ENCODE results near the gene SSBP3. TPM values are rescaled to one million over a fixed set of nuclear protein-coding genes. Genes with fewer than 3 reads are reported as not detected.
"Not testable (repeated sequence)": the region's sequence is repeated elsewhere in the genome, so short reads cannot be mapped to it uniquely, and the experiment has no call there.

SSBP3 gene
- total RNA-seq, 2 donors from 2014 or later, result 59.0 to 92.1 TPM

DNA sequence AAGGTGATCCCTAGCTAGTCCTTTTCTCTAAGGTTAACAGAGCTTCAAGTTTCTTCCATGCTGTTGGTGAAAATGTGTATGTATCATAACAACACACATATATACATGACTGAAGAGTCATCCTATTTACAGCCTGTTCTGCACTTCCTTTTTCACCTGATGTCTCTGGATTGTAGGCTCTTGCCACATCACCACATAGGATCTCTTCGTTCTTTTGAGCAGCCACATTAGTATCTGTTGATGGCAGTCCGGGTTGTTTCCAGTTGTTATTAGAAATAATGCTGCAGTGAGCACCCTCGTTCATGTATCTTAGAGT lies 186.5 kb downstream of the SSBP3 start:
- DNase-seq (ENCODE audit: low spot score) (no peak), ATAC-seq (no peak)
- Mint-ChIP-seq H3K36me3 (peaks cover 13% of the 10 kb centered on the region), H3K4me1 (ENCODE audit: low read depth in 2 of 2) (peaks cover 4 to 24% of the 10 kb centered on the region in 2 donors), H3K9me3 (no peaks in the 10 kb centered on the region), H3K27me3 (no peaks in the 10 kb centered on the region), H3K4me3 (no peak overlapping the region), H3K27ac (peak overlapping the region; percentile 59 to 79)

DNA sequence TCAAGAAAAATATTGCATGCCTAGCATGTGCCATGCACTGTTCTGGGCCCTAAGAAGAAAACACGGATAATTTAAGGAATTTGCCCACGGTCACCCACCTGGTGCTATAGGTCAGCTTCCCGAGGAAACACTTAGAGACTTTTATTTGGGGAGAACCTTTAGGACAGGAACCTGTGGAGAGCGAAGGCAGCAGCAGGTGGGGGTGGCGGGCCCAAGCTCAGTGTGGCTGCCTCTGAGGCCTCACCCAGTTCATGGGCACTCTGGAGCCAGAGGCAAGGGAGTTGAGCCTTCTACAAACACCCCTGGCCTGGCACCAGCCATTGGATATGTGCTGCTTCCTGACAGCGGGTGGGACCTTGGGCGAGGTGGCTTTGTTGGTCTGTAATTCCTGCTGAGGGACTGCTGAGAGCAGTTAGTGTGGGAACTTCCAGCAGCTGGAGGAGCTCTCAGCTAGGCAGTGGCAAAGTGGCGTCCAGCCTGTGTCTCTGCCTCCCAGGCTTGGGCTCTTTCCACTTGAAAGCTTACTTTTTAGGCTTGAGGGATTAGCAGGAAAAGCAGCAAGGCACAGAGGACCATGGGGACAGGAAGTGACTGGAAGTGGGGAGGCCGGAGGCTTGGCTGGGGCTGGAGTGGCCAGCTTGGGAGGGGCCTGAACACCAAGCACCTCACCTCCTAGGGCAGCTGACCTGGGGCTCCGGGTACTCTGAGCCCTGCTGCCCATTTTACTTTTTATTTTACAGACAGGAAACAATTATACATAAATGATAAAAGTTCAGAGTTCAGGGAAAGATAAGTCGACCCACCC lies 187.1 kb downstream of the SSBP3 start:
- no peak for ATAC-seq
- peaks cover 13% of the 10 kb centered on the region for H3K36me3 Mint-ChIP-seq
- DNase-seq (ENCODE audit: low spot score), result no peak
- H3K4me3 Mint-ChIP-seq, result no peak overlapping the region
- no peaks in the 10 kb centered on the region for H3K9me3 Mint-ChIP-seq
- H3K27ac Mint-ChIP-seq, result peak overlapping the region; percentile 59 to 79
- peaks cover 4 to 24% of the 10 kb centered on the region in 2 donors for H3K4me1 Mint-ChIP-seq (ENCODE audit: low read depth in 2 of 2)
- H3K27me3 Mint-ChIP-seq, result no peaks in the 10 kb centered on the region

DNA sequence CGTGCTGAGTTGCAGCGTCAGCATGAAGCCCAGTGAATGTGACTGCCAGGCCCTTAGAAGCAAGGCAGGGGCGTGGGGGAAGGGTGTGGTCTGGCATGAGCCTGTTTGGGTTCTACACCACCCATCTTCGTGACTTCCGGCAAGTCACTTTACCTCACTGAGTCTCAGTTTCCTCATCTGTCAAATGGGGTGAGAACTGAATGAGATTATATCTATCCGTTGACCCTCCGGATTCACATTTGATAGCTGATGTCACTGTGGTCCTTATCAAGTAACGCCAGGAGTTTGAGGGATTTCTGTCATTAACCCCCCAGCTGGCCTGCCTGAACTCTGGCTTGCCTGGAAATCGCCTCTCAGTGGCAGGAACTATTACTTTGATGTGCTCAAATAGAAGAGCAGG lies 190.7 kb downstream of the SSBP3 start:
- DNase-seq (ENCODE audit: low spot score), result no peak
- Mint-ChIP-seq H3K4me3 (no peak overlapping the region), H3K27ac (no peak overlapping the region), H3K36me3 (peaks cover 27% of the 10 kb centered on the region), H3K27me3 (no peaks in the 10 kb centered on the region), H3K9me3 (no peaks in the 10 kb centered on the region), H3K4me1 (ENCODE audit: low read depth in 2 of 2) (peaks cover 10 to 24% of the 10 kb centered on the region in 2 donors)
- ATAC-seq, result no peak

DNA sequence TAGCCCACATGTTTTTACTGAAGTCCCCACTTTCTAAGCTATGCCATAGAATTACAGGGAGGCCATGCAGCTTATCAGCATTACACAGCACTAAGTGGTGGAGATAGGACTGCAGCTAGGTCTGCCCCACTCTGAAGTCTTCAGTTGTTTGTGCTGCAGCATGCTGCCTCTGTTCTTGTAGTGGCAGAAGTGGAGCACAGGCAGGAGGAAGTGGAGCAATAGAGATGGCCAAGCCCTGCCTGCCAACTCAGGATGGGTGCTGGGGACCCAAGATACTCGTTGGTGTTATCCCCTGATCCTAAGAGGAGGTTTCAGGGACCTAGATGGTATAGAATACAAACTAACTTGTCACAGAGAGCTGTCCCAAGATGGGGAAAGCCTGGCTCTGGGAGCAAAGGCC lies 193.3 kb downstream of the SSBP3 start:
- ATAC-seq (no peak), DNase-seq (ENCODE audit: low spot score) (no peak)
- Mint-ChIP-seq H3K4me3 (no peak overlapping the region), H3K4me1 (ENCODE audit: low read depth in 2 of 2) (peaks cover 18% of the 10 kb centered on the region in 2 donors), H3K27ac (no peak overlapping the region), H3K36me3 (peaks cover 45% of the 10 kb centered on the region), H3K9me3 (no peaks in the 10 kb centered on the region), H3K27me3 (no peaks in the 10 kb centered on the region)

GRCh38 chr1:54207896-54208295 lies 198.3 kb downstream of the SSBP3 start:
- H3K27ac Mint-ChIP-seq; H3K9me3 Mint-ChIP-seq; ATAC-seq; H3K4me3 Mint-ChIP-seq; DNase-seq (ENCODE audit: low spot score); H3K27me3 Mint-ChIP-seq: not testable (repeated sequence)
- Mint-ChIP-seq H3K36me3 (peaks cover 54% of the 10 kb centered on the region), H3K4me1 (ENCODE audit: low read depth in 2 of 2) (peaks cover 15 to 19% of the 10 kb centered on the region in 2 donors)

DNA sequence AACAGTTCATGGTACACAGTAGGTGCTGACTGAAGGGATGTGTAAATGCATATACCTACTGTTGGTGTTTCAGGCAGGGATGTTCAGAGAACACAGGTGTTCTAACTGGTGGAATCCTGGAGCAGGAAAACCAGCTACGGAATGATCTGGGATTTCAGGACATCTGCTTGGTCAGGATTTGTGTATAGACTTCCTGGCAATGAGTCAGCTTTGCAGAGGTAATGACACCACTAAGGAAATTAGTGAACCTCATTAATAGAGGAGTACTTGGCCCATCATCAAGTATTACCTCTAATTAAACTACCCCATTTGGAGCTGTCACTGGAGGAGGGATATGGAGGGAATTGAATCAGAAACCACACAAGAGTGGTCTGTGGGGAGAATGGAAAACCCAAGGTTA lies 198.9 kb downstream of the SSBP3 start:
- Mint-ChIP-seq H3K4me1 (ENCODE audit: low read depth in 2 of 2) (peaks cover 18 to 24% of the 10 kb centered on the region in 2 donors), H3K27ac (no peak overlapping the region), H3K27me3 (no peaks in the 10 kb centered on the region), H3K36me3 (peaks cover 58% of the 10 kb centered on the region), H3K9me3 (no peaks in the 10 kb centered on the region), H3K4me3 (no peak overlapping the region)
- ATAC-seq (no peak), DNase-seq (ENCODE audit: low spot score) (no peak)

DNA sequence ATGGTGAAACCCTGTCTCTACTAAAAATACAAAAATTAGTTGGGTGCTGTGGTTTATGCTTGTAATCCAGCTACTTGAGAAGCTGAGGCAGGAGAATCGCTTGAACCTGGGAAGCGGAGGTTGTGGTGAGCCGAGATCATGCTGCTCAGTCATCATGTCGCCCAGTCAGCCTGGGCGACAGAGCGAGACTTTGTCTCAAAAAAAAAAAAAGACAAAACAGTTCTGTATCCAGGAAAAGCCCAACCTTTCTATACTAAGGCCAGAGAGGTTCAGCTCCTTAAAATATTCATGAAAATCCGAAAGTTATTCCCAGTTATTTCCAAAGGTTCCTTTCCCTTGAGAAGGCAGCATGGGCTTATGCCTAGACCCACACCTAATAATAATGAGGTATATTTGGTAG lies 202.0 kb downstream of the SSBP3 start:
- H3K36me3 Mint-ChIP-seq, result peaks cover 36% of the 10 kb centered on the region
- no peaks in the 10 kb centered on the region for H3K27me3 Mint-ChIP-seq
- no peaks in the 10 kb centered on the region for H3K9me3 Mint-ChIP-seq
- no peak overlapping the region for H3K4me3 Mint-ChIP-seq
- DNase-seq (ENCODE audit: low spot score) (no peak), ATAC-seq (no peak)
- no peak overlapping the region for H3K27ac Mint-ChIP-seq
- peaks cover 32 to 35% of the 10 kb centered on the region in 2 donors for H3K4me1 Mint-ChIP-seq (ENCODE audit: low read depth in 2 of 2)

DNA sequence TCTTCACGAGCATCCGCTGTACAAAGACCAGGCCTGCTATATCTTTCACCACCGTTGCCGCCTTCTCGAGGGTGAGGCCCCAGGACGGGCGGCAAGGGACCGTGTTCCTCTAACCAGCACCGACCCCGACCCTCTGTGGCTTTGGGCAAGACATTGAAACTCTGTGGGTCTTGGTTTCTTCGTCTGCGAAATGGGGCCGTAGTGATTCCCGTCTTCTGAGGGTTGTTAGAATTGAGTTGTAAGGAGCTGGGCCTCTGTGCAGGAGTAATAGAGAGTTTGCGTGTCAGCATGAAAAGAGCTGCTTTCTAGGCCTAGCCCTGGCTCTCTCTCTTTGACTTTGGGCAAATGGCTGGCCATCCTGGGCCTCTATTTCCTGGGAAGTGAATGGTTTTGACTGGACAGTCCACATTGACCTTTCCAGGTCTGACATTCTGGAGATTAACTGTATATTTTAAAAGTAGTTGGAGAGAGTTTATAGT lies 205.6 kb downstream of the SSBP3 start:
- peak in 1 of 2 donors; percentile 48 for ATAC-seq
- no peak for DNase-seq (ENCODE audit: low spot score)
- Mint-ChIP-seq H3K36me3 (peaks cover 12% of the 10 kb centered on the region), H3K4me1 (ENCODE audit: low read depth in 2 of 2) (peaks cover 30% of the 10 kb centered on the region in 2 donors), H3K27ac (peak overlapping the region; percentile 70 to 89), H3K9me3 (no peaks in the 10 kb centered on the region), H3K27me3 (no peaks in the 10 kb centered on the region), H3K4me3 (peak overlapping the region; percentile 87)

DNA sequence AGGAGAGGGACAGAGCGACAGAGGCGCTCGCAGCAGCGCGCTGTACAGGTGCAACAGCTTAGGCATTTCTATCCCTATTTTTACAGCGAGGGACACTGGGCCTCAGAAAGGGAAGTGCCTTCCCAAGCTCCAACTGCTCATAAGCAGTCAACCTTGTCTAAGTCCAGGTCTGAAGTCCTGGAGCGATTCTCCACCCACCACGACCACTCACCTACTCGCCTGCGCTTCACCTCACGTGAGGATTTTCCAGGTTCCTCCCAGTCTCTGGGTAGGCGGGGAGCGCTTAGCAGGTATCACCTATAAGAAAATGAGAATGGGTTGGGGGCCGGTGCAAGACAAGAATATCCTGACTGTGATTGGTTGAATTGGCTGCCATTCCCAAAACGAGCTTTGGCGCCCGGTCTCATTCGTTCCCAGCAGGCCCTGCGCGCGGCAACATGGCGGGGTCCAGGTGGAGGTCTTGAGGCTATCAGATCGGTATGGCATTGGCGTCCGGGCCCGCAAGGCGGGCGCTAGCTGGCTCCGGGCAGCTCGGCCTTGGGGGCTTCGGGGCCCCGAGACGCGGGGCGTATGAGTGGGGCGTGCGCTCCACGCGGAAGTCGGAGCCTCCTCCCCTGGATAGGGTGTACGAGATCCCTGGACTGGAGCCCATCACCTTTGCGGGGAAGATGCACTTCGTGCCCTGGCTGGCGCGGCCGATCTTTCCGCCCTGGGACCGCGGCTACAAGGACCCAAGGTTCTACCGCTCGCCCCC lies 206.3 kb downstream of the SSBP3 start, which contains the start of the genes CYB5RL and MRPL37:
CYB5RL (minus strand) TSS at position 266 of the 754 bp plus-strand sequence. CDS start 4,414 bp downstream, outside the sequence.
MRPL37 (plus strand) TSS at position 403 of the 754 bp plus-strand sequence; CDS start at position 480, 77 bp downstream.
- H3K27ac Mint-ChIP-seq, result peak within 1 kb of the TSS; percentile 70 to 89
- DNase-seq (ENCODE audit: low spot score) (peak; percentile 90), ATAC-seq (peak; percentile 97)
- H3K9me3 Mint-ChIP-seq, result no peaks in the 10 kb centered on the region
- H3K36me3 Mint-ChIP-seq, result peaks cover 6% of the 10 kb centered on the region
- H3K27me3 Mint-ChIP-seq, result no peaks in the 10 kb centered on the region
- peak within 1 kb of the TSS; percentile 87 for H3K4me3 Mint-ChIP-seq
- H3K4me1 Mint-ChIP-seq (ENCODE audit: low read depth in 2 of 2), result peaks cover 30% of the 10 kb centered on the region in 2 donors

- peaks cover 4% of the 10 kb centered on the region for H3K36me3 Mint-ChIP-seq
- peak overlapping the region; percentile 87 for H3K4me3 Mint-ChIP-seq
- H3K27ac Mint-ChIP-seq, result peak overlapping the region; percentile 70 to 89
- H3K4me1 Mint-ChIP-seq (ENCODE audit: low read depth in 2 of 2), result peaks cover 30% of the 10 kb centered on the region in 2 donors
- ATAC-seq (peak in 1 of 2 donors; percentile 1), DNase-seq (ENCODE audit: low spot score) (no peak)
- no peaks in the 10 kb centered on the region for H3K27me3 Mint-ChIP-seq
- no peaks in the 10 kb centered on the region for H3K9me3 Mint-ChIP-seq
Measured at GRCh38 chr1:54199151-54199764, 206.9 kb downstream of the SSBP3 start.

GRCh38 chr1:54193453-54193852 lies 212.7 kb downstream of the SSBP3 start:
- no peaks in the 10 kb centered on the region for H3K9me3 Mint-ChIP-seq
- H3K27me3 Mint-ChIP-seq, result no peaks in the 10 kb centered on the region
- H3K36me3 Mint-ChIP-seq, result no peaks in the 10 kb centered on the region
- DNase-seq (ENCODE audit: low spot score) (no peak), ATAC-seq (no peak)
- H3K4me1 Mint-ChIP-seq (ENCODE audit: low read depth in 2 of 2), result no peaks in the 10 kb centered on the region
- no peak overlapping the region for H3K4me3 Mint-ChIP-seq
- H3K27ac Mint-ChIP-seq, result no peak overlapping the region

DNA sequence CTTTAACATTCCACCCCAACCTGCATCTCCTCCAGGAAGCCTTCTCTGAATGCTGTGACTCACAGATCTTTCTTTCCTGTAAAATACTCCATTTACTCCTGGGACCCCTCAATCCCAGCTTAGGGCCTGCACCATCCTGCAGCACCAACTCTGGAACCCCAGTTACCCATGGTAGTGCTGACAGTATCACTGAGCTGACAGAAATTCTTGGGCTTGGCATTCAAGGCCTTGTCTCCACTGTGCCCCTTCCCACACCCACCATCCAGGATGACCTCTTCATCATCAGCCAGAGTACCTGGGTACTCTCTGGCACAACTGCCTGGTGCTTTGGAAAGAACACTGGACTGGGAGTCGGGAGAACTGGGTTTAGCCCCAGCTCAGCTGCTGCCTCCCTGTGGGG lies 214.7 kb downstream of the SSBP3 start:
- no peaks in the 10 kb centered on the region for H3K27me3 Mint-ChIP-seq
- H3K27ac Mint-ChIP-seq, result no peak overlapping the region
- no peaks in the 10 kb centered on the region for H3K4me1 Mint-ChIP-seq (ENCODE audit: low read depth in 2 of 2)
- ATAC-seq, result no peak
- no peak overlapping the region for H3K4me3 Mint-ChIP-seq
- no peaks in the 10 kb centered on the region for H3K9me3 Mint-ChIP-seq
- DNase-seq (ENCODE audit: low spot score), result no peak
- H3K36me3 Mint-ChIP-seq, result no peaks in the 10 kb centered on the region

DNA sequence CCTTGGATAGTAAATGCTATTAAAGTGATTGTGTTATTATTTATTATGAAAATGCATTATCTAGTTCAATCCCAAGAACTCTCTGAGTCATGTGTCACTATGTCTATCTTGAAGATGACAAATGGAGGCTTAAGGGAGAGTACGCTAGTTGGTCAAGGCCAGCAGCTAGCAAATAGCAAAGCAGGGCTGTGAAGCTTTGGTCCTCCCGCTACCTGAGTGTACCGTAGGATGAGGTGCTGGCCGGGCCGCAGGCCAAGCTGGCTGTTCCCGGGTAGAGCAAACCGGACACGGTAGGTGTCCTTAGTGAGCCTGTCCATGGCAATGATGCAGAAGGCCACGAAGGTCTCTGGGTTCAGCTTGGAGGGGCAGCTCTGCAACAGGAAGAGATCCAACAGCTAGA lies 215.7 kb downstream of the SSBP3 start:
- no peak overlapping the region for H3K27ac Mint-ChIP-seq
- no peaks in the 10 kb centered on the region for H3K36me3 Mint-ChIP-seq
- H3K4me3 Mint-ChIP-seq, result no peak overlapping the region
- H3K4me1 Mint-ChIP-seq (ENCODE audit: low read depth in 2 of 2), result no peaks in the 10 kb centered on the region
- no peak for DNase-seq (ENCODE audit: low spot score)
- H3K27me3 Mint-ChIP-seq, result no peaks in the 10 kb centered on the region
- H3K9me3 Mint-ChIP-seq, result no peaks in the 10 kb centered on the region
- no peak for ATAC-seq

DNA sequence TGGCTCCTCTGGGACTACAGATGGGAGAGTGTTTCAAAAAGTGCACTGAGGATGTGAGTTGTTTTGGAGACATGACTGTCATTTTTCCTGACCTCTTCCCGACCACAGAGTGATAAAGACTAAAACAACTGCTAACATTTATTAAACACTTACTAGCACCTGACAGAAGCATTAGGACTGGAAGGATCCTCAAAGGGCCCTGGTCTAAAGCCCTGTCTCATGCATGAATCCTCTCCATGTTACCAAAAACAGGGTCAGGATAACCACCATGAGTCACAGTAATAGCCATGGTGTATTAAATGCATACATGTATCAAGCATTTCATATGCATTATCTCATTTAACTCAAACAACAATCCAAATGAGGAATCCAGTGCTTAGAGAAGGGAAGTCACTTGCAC lies 217.9 kb downstream of the SSBP3 start:
- ATAC-seq, result no peak
- no peaks in the 10 kb centered on the region for H3K36me3 Mint-ChIP-seq

More for the DNA sequence above, 217.9 kb downstream of the SSBP3 start:
- H3K4me1 Mint-ChIP-seq (ENCODE audit: low read depth in 2 of 2), result no peaks in the 10 kb centered on the region
- H3K9me3 Mint-ChIP-seq, result no peaks in the 10 kb centered on the region
- H3K27me3 Mint-ChIP-seq, result no peaks in the 10 kb centered on the region
- no peak overlapping the region for H3K27ac Mint-ChIP-seq
- H3K4me3 Mint-ChIP-seq, result no peak overlapping the region
- no peak for DNase-seq (ENCODE audit: low spot score)

Data from natural killer cell treated with Interleukin-12 subunit alpha and Interleukin-12 subunit beta and Interleukin-15 and Interleukin-18, amount 100 ng/mL, for 72 hours (primary cell).